ENCODE measurements around the gene SNED1.

- TF ChIP-seq CTCF (optimal IDR thresholded peaks at IDR 0.05 in 1 of 3, IDR thresholded peaks at IDR 0.05 in 1 of 3, conservative IDR thresholded peaks at IDR 0.05 in 1 of 3; ENCODE audit: extremely low read depth in 1 of 3, insufficient read depth in 2 of 3, low read length in 3 of 3) (no peak), EZH2 (IDR thresholded peaks at IDR 0.05; ENCODE audit: low read length) (no peak)
Measured at GRCh38 chr2:241040081-241040803, 41.8 kb downstream of the SNED1 start.
